Prostate gland (tissue), 2 donors: ENCODE data around the gene PPP1R1B.

ENCODE experiments used
- CTCF ChIP-seq, 4 experiments: fragments of 200-600 bp in 2 of 4; fragments of 450-650 bp in 2 of 4; sonication (generic) in 2 of 4; IDR thresholded peaks; 1 replicate in 3 of 4; 2 replicates in 1 of 4; pipeline ENCODE4 v1.5.1; 2016 to 2019; ENCODE audit warnings: antibody characterized with exemption in 4 of 4, mild to moderate bottlenecking in 2 of 4, moderate library complexity in 2 of 4
- POLR2A ChIP-seq: fragments of 450-650 bp; IDR thresholded peaks from one replicate; pipeline ENCODE4 v1.6.1; 2016; ENCODE audit warnings: antibody characterized with exemption, mild to moderate bottlenecking

GRCh38 chr17:39653662-39654331, 27.0 kb downstream of the PPP1R1B start:
- no peak for TF ChIP-seq POLR2A
- peak; percentile 43 to 55 (median 52) for TF ChIP-seq CTCF (IDR thresholded peaks at IDR 0.05)
